Astrocyte (in vitro differentiated cells and primary cell): ENCODE data around the gene TSEN2. TPM values are rescaled to one million over a fixed set of nuclear protein-coding genes. Genes with fewer than 3 reads are reported as not detected.

ENCODE experiments used
- DNase-seq: peaks from one replicate; pipeline ENCODE4 v3.0.0-alpha.2; 2010; ENCODE audit warnings: low read depth
- FAIRE-seq: peaks from 2 replicates; lab custom pipeline; 2011; peaks lifted over from hg19 to GRCh38; lab: Jason Lieb, UNC
- H2AFZ ChIP-seq: 2 replicates; pipeline ENCODE4 v1.6.0; 2012; ENCODE audit warnings: low read depth, low read length, inconsistent platforms
- H3K27ac ChIP-seq: 2 replicates; pipeline ENCODE4 v1.5.1; 2011; ENCODE audit warnings: low read depth, low read length, inconsistent platforms
- H3K27me3 ChIP-seq: 2 replicates; pipeline ENCODE4 v1.6.0; 2011; ENCODE audit warnings: low read length, inconsistent platforms; ENCODE audit not compliant: insufficient read depth
- H3K36me3 ChIP-seq: 2 replicates; pipeline ENCODE4 v1.5.1; 2011; ENCODE audit warnings: low read length, inconsistent platforms; ENCODE audit not compliant: insufficient read depth
- H3K4me1 ChIP-seq: 2 replicates; pipeline ENCODE4 v1.5.1; 2011; ENCODE audit warnings: low read length, inconsistent platforms; ENCODE audit not compliant: insufficient read depth
- H3K4me2 ChIP-seq: 2 replicates; pipeline ENCODE4 v1.6.0; 2012; ENCODE audit warnings: low read length, inconsistent platforms
- H3K4me3 ChIP-seq: 2 replicates; pipeline ENCODE4 v1.5.1; 2011; ENCODE audit warnings: low read depth, mild to moderate bottlenecking, low read length, inconsistent platforms; ENCODE audit not compliant: insufficient read depth
- H3K79me2 ChIP-seq: 2 replicates; pipeline ENCODE4 v1.6.0; 2012; ENCODE audit warnings: mild to moderate bottlenecking, low read length, inconsistent platforms; ENCODE audit not compliant: insufficient read depth
- H3K9ac ChIP-seq: 2 replicates; pipeline ENCODE4 v1.6.0; 2012; ENCODE audit warnings: mild to moderate bottlenecking, low read length, inconsistent platforms
- H3K9me3 ChIP-seq: 2 replicates; pipeline ENCODE4 v1.5.1; 2012; ENCODE audit warnings: low read depth, mild to moderate bottlenecking, low read length, inconsistent platforms; ENCODE audit not compliant: insufficient read depth
- H4K20me1 ChIP-seq: 2 replicates; pipeline ENCODE4 v1.6.0; 2012; ENCODE audit warnings: low read length, inconsistent platforms; ENCODE audit not compliant: insufficient read depth
- H3K27ac Mint-ChIP-seq: one replicate; pipeline ENCODE4 v1.8.0; 2021; ENCODE audit warnings: mild to moderate bottlenecking, mixed read lengths; ENCODE audit not compliant: unreplicated experiment
- H3K27me3 Mint-ChIP-seq: one replicate; pipeline ENCODE4 v1.8.0; 2021; ENCODE audit warnings: low read depth, mixed read lengths; ENCODE audit not compliant: unreplicated experiment
- H3K36me3 Mint-ChIP-seq: one replicate; pipeline ENCODE4 v1.8.0; 2021; ENCODE audit warnings: low read depth, mixed read lengths; ENCODE audit not compliant: unreplicated experiment
- H3K4me1 Mint-ChIP-seq: one replicate; pipeline ENCODE4 v1.8.0; 2021; ENCODE audit warnings: low read depth, mixed read lengths; ENCODE audit not compliant: unreplicated experiment
- H3K4me3 Mint-ChIP-seq: one replicate; pipeline ENCODE4 v1.8.0; 2021; ENCODE audit warnings: mild to moderate bottlenecking, moderate library complexity, mixed read lengths; ENCODE audit not compliant: unreplicated experiment
- H3K9me3 Mint-ChIP-seq: one replicate; pipeline ENCODE4 v1.8.0; 2021; ENCODE audit warnings: mild to moderate bottlenecking, mixed read lengths; ENCODE audit not compliant: unreplicated experiment
- CTCF ChIP-seq: IDR thresholded peaks from 2 replicates; pipeline ENCODE4 v1.5.1; 2011; ENCODE audit warnings: low read depth, mild to moderate bottlenecking, inconsistent platforms, low read length, moderate library complexity; ENCODE audit not compliant: insufficient read depth
- EZH2 ChIP-seq: IDR thresholded peaks from 2 replicates; pipeline ENCODE4 v1.6.1; 2012; ENCODE audit warnings: mild to moderate bottlenecking, low read length, inconsistent platforms; ENCODE audit not compliant: insufficient read depth
- total RNA-seq: library from RNA; stranded (reverse); gene quantifications from 2 replicates; pipeline ENCODE4 v1.2.1, GENCODE V29; 2021

TSEN2 gene
- total RNA-seq, 1 donor from 2014 or later: 9.7 TPM

- no peak overlapping the region for H3K9ac ChIP-seq
- no peaks in the 10 kb centered on the region for H3K36me3 Mint-ChIP-seq
- DNase-seq: peak; percentile 82
- no peak for FAIRE-seq
- no peaks in the 10 kb centered on the region for H3K9me3 ChIP-seq
- peaks cover 2% of the 10 kb centered on the region for H3K9me3 Mint-ChIP-seq
- H3K4me3 Mint-ChIP-seq: no peak overlapping the region
- H3K4me1 Mint-ChIP-seq: peaks cover 15% of the 10 kb centered on the region
- peaks cover 43% of the 10 kb centered on the region for H3K4me1 ChIP-seq
- no peaks in the 10 kb centered on the region for H4K20me1 ChIP-seq
- no peaks in the 10 kb centered on the region for H3K36me3 ChIP-seq
- peak overlapping the region; percentile 13 for H3K4me2 ChIP-seq
- no peak overlapping the region for H3K4me3 ChIP-seq
- H2AFZ ChIP-seq: no peak overlapping the region
- peak overlapping the region; percentile 3 for H3K27ac Mint-ChIP-seq
- no peaks in the 10 kb centered on the region for H3K79me2 ChIP-seq
- no peak overlapping the region for H3K27ac ChIP-seq
- peaks cover 42% of the 10 kb centered on the region for H3K27me3 Mint-ChIP-seq
- H3K27me3 ChIP-seq: no peaks in the 10 kb centered on the region
- TF ChIP-seq CTCF (no peak), EZH2 (no peak)
These were observed 41.4 kb upstream of the TSEN2 start for GRCh38 chr3:12442654-12443501.

GRCh38 chr3:12443781-12444522 is 40.3 kb upstream of the TSEN2 start:
- no peak overlapping the region for H2AFZ ChIP-seq
- DNase-seq (no peak), FAIRE-seq (no peak)
- Mint-ChIP-seq H3K36me3 (no peaks in the 10 kb centered on the region), H3K4me1 (peaks cover 15% of the 10 kb centered on the region), H3K27ac (no peak overlapping the region), H3K4me3 (no peak overlapping the region), H3K9me3 (peaks cover 2% of the 10 kb centered on the region), H3K27me3 (peaks cover 44% of the 10 kb centered on the region)
- H3K4me3 ChIP-seq: no peak overlapping the region
- no peak for TF ChIP-seq CTCF
- no peak for TF ChIP-seq EZH2
- H3K36me3 ChIP-seq: no peaks in the 10 kb centered on the region
- peak overlapping the region; percentile 43 for H3K27ac ChIP-seq
- no peaks in the 10 kb centered on the region for H3K27me3 ChIP-seq
- H4K20me1 ChIP-seq: no peaks in the 10 kb centered on the region
- peak overlapping the region; percentile 72 for H3K4me2 ChIP-seq
- H3K4me1 ChIP-seq: peaks cover 43% of the 10 kb centered on the region
- no peaks in the 10 kb centered on the region for H3K9me3 ChIP-seq
- peak overlapping the region; percentile 39 for H3K9ac ChIP-seq
- H3K79me2 ChIP-seq: no peaks in the 10 kb centered on the region
